ENCODE results near the gene TULP4. TPM values are rescaled to one million over a fixed set of nuclear protein-coding genes. Genes with fewer than 3 reads are reported as not detected.

Gene TULP4
- total RNA-seq, 1 donor from 2014 or later: 171 TPM

- H3K4me1 Mint-ChIP-seq (ENCODE audit: low read depth): peaks cover 12% of the 10 kb centered on the region
- DNase-seq (ENCODE audit: low spot score, unreplicated experiment): no peak
- H3K27ac Mint-ChIP-seq: no peak overlapping the region
These were observed 104.9 kb downstream of the TULP4 start for GRCh38 chr6:158416883-158417759.

DNA sequence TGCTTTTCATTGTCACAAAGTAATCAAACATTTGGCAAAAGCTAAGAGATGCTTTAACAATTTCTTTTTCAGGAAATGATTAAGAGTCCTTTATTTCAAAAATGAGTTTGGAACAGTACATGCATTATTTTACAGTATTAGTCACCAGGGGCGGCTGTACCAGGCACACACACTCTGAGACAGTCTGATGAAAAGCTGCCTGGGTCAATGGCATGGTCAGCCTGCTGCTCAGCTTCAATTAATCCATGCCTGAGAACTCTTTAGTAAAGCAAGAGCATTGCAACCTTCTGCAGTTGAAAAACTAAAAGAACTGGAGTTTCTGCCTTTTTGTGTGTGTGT lies 105.5 kb downstream of the TULP4 start:
- TF ChIP-seq, protein P1, sequence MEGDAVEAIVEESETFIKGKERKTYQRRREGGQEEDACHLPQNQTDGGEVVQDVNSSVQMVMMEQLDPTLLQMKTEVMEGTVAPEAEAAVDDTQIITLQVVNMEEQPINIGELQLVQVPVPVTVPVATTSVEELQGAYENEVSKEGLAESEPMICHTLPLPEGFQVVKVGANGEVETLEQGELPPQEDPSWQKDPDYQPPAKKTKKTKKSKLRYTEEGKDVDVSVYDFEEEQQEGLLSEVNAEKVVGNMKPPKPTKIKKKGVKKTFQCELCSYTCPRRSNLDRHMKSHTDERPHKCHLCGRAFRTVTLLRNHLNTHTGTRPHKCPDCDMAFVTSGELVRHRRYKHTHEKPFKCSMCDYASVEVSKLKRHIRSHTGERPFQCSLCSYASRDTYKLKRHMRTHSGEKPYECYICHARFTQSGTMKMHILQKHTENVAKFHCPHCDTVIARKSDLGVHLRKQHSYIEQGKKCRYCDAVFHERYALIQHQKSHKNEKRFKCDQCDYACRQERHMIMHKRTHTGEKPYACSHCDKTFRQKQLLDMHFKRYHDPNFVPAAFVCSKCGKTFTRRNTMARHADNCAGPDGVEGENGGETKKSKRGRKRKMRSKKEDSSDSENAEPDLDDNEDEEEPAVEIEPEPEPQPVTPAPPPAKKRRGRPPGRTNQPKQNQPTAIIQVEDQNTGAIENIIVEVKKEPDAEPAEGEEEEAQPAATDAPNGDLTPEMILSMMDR (IDR thresholded peaks at IDR 0.05; ENCODE audit: unreplicated experiment): no peak
- no peaks in the 10 kb centered on the region for H3K27me3 Mint-ChIP-seq
- H3K4me3 Mint-ChIP-seq (ENCODE audit: low read depth): no peak overlapping the region
- H3K27ac Mint-ChIP-seq: no peak overlapping the region
- peaks cover 43% of the 10 kb centered on the region for H3K36me3 Mint-ChIP-seq (ENCODE audit: insufficient read depth)
- peaks cover 14% of the 10 kb centered on the region for H3K9me3 Mint-ChIP-seq (ENCODE audit: low read depth)
- no peak for DNase-seq (ENCODE audit: low spot score, unreplicated experiment)
- peaks cover 12% of the 10 kb centered on the region for H3K4me1 Mint-ChIP-seq (ENCODE audit: low read depth)

More at GRCh38 chr6:158416883-158417759, 104.9 kb downstream of the TULP4 start:
- H3K36me3 Mint-ChIP-seq (ENCODE audit: insufficient read depth): peaks cover 40% of the 10 kb centered on the region
- no peak overlapping the region for H3K4me3 Mint-ChIP-seq (ENCODE audit: low read depth)
- peaks cover 11% of the 10 kb centered on the region for H3K9me3 Mint-ChIP-seq (ENCODE audit: low read depth)
- TF ChIP-seq, protein P1 (IDR thresholded peaks at IDR 0.05; ENCODE audit: unreplicated experiment): no peak
- no peaks in the 10 kb centered on the region for H3K27me3 Mint-ChIP-seq

DNA sequence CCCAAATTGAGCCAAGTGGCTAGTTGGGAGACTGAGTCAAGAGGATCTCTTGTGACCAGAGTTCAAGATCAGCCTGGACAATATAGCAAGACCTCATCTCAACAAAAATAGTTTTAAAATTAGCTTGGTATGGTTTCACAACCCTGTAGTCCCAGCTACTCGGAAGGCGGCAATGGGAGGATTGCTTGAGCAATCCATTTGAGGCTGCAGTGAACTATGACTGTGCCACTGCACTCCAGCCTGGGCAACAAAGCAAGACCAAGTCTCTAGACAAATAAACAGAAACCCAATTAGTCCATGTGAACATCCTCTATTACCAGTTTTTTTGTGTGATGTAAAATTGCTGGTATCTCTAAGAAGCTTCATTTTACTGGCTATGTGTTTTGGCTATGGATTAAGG lies 106.2 kb downstream of the TULP4 start:
- TF ChIP-seq, protein P1 (IDR thresholded peaks at IDR 0.05; ENCODE audit: unreplicated experiment): no peak
- Mint-ChIP-seq H3K4me3 (ENCODE audit: low read depth) (no peak overlapping the region), H3K4me1 (ENCODE audit: low read depth) (peaks cover 7% of the 10 kb centered on the region), H3K27me3 (no peaks in the 10 kb centered on the region), H3K9me3 (ENCODE audit: low read depth) (peaks cover 14% of the 10 kb centered on the region), H3K36me3 (ENCODE audit: insufficient read depth) (peaks cover 40% of the 10 kb centered on the region), H3K27ac (no peak overlapping the region)
- no peak for DNase-seq (ENCODE audit: low spot score, unreplicated experiment)

GRCh38 chr6:158419339-158419909 lies 107.2 kb downstream of the TULP4 start:
- TF ChIP-seq, protein P1 (IDR thresholded peaks at IDR 0.05; ENCODE audit: unreplicated experiment): no peak
- H3K4me1 Mint-ChIP-seq (ENCODE audit: low read depth): no peaks in the 10 kb centered on the region
- no peak overlapping the region for H3K4me3 Mint-ChIP-seq (ENCODE audit: low read depth)
- no peak overlapping the region for H3K27ac Mint-ChIP-seq
- peaks cover 43% of the 10 kb centered on the region for H3K36me3 Mint-ChIP-seq (ENCODE audit: insufficient read depth)
- H3K27me3 Mint-ChIP-seq: no peaks in the 10 kb centered on the region
- peaks cover 14% of the 10 kb centered on the region for H3K9me3 Mint-ChIP-seq (ENCODE audit: low read depth)
- no peak for DNase-seq (ENCODE audit: low spot score, unreplicated experiment)

GRCh38 chr6:158421381-158421780 lies 109.1 kb downstream of the TULP4 start:
- TF ChIP-seq, protein P1 (IDR thresholded peaks at IDR 0.05; ENCODE audit: unreplicated experiment): no peak
- Mint-ChIP-seq H3K4me1 (ENCODE audit: low read depth) (no peaks in the 10 kb centered on the region), H3K9me3 (ENCODE audit: low read depth) (peaks cover 21% of the 10 kb centered on the region), H3K36me3 (ENCODE audit: insufficient read depth) (peaks cover 46% of the 10 kb centered on the region), H3K27ac (no peak overlapping the region), H3K4me3 (ENCODE audit: low read depth) (no peak overlapping the region), H3K27me3 (no peaks in the 10 kb centered on the region)
- DNase-seq (ENCODE audit: low spot score, unreplicated experiment): no peak
